HG03432 (cell line): ENCODE data around the gene GPR26.

Source experiments
- ATAC-seq: cut with Tn5 transposase; IDR thresholded peaks from one replicate; pipeline ENCODE4 v1.9.1; 2021; ENCODE audit warnings: mild to moderate bottlenecking, moderate library complexity; ENCODE audit not compliant: unreplicated experiment

GPR26 gene, protein sequence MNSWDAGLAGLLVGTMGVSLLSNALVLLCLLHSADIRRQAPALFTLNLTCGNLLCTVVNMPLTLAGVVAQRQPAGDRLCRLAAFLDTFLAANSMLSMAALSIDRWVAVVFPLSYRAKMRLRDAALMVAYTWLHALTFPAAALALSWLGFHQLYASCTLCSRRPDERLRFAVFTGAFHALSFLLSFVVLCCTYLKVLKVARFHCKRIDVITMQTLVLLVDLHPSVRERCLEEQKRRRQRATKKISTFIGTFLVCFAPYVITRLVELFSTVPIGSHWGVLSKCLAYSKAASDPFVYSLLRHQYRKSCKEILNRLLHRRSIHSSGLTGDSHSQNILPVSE

DNA sequence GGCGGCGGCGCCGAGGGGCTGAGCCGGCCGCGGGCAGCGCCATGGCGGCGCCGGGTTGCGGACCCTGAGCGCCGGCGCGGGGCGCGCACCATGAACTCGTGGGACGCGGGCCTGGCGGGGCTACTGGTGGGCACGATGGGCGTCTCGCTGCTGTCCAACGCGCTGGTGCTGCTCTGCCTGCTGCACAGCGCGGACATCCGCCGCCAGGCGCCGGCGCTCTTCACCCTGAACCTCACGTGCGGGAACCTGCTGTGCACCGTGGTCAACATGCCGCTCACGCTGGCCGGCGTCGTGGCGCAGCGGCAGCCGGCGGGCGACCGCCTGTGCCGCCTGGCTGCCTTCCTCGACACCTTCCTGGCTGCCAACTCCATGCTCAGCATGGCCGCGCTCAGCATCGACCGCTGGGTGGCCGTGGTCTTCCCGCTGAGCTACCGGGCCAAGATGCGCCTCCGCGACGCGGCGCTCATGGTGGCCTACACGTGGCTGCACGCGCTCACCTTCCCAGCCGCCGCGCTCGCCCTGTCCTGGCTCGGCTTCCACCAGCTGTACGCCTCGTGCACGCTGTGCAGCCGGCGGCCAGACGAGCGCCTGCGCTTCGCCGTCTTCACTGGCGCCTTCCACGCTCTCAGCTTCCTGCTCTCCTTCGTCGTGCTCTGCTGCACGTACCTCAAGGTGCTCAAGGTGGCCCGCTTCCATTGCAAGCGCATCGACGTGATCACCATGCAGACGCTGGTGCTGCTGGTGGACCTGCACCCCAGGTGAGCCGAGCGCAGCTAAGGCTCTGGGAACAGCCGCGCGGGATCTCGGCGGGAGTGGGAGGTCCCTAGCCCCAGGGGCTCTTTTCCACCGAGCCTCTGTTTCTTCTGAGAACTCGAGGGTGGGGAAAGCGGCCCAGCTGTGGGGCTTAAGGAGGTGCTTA, at the start of gene GPR26:
Gene GPR26, plus strand, starts transcription at position 38 of the 919 bp plus-strand sequence. Its CDS starts 53 bp downstream, at position 91.
- no peak for ATAC-seq

DNA sequence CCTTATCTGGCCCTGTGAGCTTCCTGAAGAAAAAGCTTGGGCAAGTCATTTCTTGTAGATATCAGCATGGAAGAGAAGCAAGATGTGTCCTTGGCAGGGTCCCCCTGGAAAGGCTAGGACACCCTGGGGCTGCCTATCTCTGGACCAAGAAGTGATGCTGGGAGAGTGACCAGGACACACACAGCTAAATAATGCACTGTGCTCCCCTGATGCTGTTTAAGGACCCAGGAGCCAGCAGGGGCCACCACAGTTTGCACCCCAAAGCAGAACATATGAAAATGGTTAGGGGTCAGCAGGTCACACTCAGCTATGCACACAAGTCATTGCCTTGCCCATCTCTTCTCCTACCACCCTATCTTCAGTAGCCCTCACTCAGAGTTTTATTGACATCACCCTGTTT, 47.9 kb upstream of the GPR26 start:
- ATAC-seq: no peak

DNA sequence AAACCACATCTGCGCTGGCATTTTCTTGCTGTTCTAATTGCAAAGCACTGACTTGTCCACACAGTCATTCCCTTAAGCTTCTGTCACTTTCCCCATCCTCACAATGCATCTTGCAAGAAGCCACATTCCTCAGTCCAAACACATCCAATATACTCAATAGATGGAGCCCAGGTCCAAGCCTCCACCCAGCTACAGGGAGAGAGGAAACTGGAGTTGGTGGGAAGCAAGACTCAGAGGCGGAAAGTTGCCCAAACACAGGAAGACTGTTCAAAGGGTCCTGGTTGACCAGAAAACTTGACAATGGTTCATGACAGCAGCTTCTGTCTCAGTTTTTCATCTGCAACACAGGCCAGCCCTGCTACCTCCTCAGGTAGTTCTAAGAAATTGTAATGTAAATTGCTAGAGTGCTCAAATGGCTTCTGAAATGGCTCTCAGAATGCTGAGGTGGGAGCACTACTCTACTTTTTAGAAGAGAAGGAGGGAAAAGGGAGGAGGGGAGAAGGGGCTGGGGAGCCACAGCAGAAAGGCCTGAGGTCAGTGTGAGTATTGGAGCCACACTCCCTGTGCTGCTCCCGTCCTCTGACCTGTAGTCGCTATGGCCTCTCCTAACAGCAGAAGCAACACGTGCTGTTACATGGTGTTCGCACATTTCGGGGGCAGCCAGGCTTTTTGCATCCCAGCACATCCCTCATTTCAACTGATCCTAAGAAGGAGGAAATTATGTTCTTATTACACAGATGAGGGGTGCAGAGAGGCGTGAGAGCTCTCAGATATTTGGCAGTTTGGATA, 46.9 kb upstream of the GPR26 start:
- ATAC-seq: no peak

DNA sequence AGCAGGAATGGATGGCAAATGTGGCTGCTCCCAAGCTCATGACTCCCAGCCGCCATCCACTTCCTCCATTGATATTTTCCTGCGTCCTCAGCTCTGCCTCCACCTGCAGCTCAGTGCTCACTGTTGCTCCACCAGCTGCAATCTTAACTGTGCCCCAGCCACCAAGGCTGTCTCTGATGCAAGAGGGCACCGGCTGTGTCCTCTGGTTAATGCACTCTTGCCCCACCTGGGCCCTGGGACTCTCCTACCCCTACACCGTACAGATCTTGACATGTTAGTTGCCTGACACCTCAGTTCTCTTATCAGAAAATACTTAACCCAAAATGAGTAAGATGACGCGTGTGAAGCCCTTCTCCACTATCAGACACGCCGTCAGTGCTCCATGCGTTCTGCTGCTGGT, 45.5 kb upstream of the GPR26 start:
- no peak for ATAC-seq

DNA sequence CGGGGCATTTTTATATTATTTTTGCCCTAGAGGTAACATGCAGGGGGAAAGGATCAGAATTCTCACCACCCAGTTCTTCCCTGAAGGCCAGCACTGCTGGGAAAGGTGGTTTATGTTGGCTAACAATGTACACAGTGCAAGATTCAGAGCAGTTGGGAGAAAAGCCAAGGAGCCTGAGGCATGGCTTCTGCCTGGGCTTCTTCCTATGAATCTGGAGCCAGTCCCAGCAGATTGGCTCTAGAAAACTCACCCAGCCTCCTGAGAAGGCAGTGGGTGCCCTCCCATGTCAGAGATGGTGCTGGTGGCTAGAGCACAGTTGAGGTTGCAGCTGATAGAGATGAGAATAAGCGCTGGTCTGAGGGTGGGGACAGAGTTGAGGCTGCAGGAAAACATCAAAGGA, 44.7 kb upstream of the GPR26 start:
- ATAC-seq: no peak

DNA sequence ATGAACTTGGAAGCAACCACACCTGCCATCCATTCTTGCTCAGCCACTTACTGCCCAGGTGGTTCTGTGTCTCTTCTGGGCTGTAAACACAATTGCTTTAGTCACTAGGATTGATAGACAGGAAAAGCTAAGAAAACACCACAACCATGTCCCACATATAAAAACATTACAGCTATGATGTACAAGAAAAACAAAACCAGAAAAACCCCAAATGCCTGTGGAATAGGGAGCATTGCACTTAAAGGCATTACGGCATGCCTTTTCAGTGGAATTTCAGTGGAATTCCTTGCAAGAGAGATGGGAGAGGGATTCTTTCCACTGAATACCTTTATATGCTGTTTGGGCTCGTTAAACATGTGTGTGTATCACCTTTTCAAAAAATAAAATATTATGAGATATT, 44.2 kb upstream of the GPR26 start:
- no peak for ATAC-seq

DNA sequence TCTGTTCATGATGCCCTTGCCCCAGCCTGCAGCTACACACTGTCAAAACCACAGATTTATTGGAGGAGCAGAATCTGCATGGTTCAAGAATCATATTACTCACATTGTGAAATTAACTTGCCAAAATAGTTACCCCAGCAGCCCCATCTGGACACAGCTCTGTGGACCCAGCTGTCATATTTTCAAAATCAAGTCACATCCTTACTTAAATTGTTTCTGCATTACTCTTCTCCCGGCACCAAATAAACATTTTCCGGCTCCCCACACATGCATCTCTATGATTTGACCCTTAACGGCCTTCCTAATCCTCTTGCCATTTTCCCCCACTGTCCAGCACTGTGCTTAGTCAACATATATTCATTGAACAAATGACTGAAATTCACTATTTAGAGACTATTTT, 43.8 kb upstream of the GPR26 start:
- no peak for ATAC-seq

DNA sequence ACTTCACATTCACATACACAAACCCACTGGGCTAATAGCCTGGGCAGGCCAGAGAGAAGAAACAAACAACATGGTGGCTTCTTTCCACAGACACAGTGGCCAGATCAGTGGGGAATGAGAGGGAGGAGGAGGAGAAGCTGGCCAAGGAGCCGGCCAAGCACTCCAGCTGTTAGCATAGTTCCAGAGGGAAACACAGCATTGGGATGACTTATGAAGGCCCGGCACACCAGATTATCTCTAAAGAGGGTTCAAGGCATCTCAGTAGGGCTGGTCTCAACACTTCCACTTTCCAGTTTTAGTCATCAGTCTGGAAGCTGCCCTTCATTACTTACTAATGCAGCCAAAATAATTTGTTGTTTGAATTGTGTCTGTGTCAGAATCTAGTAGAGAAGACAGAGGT, 42.1 kb upstream of the GPR26 start:
- no peak for ATAC-seq

DNA sequence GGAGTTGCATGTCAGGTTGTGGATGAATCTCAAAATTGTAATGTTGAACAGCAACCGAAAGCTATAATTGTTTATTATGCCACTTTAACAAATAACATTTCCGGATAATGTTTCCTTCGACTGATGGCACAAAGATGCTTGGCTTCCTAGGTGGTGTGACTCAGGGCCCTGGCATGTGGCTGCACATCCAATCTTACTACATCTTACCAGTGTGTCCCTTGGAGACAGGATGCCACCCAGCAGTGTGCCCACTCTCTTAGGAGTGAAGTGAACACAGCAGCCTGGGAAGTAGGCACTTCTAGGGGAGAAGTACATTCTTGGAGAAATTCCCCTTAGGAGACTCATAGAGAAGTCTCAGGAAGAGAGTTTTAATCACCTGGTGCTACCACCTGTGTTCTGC, 33.0 kb upstream of the GPR26 start:
- no peak for ATAC-seq

DNA sequence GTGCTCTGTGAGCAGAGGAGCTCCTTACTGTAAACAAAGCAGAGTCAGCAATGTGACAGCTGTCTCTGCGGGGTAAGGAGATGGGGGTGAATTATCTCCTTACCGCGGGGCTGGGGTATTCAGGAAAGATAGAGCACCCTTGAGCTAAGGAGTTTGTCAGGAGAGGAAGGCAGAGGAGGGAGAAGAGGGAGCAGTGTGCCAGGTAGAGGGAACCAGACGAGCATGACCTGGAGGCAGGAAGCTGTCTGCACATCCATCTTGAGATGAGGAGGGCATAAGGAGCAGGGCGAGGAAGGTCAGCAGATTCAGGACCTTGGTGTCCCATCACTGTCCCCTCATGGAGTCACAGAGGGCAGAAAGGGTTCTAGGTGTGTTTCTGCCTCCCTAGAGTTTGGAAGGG, 32.5 kb upstream of the GPR26 start:
- no peak for ATAC-seq

DNA sequence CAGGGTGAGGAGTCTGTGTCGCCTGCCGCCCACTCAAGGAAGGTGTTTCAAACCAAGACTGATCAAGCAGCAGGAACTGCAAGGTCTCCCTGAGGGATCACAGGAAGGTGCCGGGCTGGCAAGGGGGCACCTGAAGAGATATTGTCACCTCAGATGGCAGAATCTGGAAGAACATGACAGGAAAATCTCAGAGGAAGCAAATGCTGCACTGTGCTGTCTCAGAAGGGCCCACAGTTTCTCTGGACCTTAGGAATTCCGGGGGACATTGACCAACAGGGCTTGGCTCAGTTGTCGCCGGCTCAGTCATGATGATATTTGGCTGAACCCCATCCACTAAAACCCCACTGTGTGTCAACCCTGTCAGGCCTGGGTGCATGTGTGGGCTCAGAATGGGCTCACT, 31.9 kb upstream of the GPR26 start:
- ATAC-seq: no peak

DNA sequence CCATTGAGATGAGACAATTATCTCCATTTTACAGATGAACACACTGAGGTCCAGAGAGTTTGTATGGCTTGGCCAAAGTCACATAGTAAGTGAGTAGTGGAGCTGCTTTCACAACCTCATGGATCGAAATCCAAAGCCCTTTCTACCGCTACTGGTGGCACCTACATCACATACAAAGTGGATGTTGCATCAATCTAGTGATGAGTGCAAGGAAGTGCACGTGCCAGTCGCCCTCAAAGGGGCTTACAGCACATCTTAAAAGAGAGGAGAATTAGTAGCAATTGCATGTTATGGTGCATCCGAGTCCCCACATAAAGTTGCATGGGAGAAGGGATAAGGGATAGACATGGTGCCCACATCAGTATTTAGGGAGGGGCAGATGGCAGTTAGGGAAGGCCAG, 31.0 kb upstream of the GPR26 start:
- ATAC-seq: no peak

DNA sequence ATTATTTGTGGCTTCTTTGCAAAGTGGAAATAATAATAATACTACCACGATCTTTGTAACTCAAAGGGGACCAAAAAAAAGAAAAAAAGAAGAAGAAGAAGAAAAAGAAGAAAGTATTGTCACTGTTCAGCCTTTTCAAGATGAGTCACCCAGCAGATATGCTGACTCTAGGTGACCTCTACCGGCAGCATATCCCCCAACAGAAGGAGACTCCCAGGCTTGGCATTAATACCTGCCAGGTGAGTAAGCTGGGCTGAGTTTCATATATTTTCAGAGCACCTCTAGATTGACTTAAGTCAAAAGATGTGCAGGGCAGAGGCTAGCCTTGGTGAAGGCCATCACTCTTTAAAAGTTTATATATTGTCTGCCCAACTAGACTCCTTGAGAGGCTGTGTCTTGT, 30.4 kb upstream of the GPR26 start:
- ATAC-seq: no peak

DNA sequence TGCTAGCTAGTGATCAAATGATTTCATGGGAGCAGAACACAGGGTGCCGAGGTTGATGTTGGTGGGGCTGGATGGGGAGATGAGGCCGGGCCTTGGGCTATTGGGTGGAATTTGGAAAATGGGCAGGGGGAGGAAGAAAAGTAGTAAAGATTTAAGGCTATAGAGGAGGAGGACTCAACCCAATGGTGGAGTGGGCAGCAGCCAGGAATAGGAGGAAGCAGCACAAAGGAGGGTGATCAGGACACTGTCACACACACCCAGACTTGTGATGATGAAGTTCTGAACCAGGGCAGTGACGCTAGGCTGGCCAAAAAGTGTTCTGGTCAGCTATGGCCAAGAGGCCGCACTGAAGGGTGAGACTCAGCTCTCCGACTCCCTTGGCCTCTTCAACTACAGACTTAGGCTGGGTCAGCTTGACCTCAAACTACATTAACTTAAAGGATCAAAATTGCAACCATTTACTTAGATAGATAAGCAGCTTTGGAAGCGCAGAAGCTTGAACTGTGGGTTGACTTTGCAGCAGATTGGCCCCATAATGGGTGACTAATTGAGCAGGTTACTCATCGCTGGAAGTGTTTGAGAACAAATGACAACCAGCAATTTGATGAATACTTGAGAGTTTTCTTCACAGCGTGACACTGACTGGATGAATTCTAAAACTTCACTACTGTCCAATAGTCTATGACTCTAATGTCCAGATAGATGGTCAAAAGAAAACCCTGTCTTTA, 29.4 kb upstream of the GPR26 start:
- no peak for ATAC-seq

DNA sequence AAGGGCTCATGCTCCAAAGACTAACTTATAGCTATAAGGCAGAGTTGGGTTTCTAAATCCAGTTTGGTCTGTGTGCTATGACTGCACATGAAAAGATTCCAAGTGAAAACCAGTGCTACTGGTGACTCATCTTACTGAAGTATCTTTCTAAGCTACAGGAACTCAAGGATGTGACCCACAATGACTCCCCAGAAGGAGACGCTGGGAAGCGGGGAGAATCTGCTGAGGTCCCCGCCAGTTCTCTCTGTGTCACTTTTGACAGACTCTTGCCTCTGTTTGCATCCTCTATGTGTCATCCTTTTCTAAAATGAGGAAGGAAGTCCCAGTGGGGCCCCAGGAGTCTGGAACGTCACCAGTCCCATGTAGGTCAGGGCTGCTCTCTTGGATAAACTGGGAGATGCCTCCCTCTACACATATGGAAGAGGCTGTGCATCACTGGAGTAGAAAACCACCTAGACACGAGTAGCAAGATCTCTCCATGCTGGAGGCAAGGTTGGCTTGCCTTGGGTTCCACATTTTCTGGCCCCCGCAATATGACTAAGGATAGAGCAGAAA, 28.8 kb upstream of the GPR26 start:
- no peak for ATAC-seq

DNA sequence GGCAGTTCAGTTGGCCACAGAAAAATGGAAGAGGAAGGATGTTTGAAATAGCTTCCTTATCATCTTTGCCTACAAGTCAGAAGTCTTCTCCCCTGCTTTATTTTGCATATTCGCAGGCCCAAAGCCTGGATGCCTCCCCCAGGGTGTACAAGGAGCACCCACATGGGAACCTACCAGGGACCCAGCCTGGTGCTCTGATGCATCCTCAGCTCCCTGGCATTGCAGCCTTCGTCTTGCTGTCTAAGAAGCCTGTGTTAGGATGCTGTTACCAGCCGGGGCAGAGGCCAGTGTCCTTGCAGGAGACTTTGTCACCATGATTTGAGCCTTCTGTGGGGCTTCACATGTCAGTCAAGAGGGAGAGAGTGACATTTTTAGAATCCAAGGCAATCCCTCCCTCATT, 27.0 kb upstream of the GPR26 start:
- no peak for ATAC-seq

DNA sequence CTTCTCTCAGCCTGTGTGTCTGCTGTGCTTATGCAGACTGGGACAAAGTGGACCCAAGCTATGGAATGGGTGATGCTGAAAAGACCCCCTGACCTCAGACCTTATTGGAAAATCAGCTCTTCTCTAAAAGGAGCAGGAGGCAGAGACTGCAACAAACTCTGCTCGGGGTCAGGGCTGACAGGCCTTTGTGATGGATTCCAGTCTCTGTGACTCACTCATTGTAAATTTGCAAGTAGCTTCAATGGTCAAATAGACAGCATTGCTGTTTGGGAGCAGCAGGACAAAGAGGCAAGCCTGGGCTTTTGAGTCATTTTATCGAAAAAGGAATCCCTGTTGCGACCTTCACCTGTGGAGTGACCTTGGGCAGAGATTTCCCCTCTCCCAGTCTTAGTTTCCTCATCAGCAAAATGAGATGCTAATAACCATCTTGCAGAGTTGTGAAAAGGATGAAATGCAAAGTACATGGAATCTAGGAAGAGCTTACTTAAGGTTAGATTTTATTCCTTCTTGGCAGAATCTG, 26.1 kb upstream of the GPR26 start:
- no peak for ATAC-seq

DNA sequence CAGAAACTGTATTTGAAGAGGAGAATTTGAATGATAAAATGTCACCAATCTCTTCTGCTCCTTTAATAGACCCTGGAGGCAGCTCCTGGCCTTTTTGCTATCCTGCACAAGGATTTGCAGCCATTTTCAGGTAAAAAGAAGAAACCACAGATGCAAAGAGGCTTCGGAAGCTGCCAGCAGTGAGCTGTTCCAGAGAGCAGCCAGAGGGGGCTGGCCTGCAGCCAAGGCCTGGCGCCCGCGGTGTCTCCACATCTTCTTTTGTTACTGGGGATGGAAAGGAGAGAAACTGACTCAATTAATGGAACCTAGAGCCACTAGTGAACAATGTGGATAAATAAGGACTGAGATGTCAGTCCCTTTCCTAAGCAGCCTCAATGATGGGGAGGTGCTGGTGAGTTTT, 23.9 kb upstream of the GPR26 start:
- ATAC-seq: no peak

DNA sequence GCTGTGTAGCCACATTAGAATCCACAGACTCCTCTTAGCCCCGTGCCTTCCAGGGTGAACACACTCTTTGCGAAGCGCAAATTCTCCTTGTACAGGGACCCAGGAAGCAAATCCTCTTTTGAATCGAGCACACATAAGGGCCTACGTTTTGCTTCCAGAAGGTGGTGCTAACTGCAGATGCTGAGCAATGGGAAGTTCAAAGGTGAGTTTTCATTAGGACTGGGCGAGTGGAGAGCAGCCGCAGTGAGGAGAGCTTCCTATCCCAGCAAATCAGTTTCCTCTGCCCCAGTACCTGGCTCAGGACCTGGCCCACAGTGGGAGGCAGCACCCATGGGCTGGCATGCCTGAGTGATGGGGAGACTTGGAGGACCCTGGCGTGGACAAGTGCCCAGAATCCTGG, 23.5 kb upstream of the GPR26 start:
- no peak for ATAC-seq

DNA sequence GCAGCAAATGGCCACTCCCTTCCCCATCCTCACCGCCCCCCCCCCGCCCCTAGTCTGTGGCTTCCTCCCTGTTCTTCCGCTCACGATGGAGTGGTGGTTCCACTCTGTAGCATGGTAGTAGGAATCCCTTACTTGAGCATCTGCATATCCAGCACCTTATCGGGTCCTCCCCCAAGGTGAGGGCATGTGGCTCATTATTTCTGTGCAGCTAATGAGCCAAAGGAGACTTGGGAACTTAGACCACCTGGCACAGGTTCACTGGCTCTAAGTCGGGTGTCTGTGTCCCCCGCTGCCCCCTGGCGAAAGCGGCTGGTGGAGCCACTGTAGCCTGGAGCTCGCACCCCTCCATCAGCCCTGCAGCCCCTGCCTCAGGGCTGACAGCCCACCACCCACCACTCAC, 22.8 kb upstream of the GPR26 start:
- ATAC-seq: no peak
